HepG2 (cell line): ENCODE data around the gene NAPB.

Experiments
- CHD2 ChIP-seq: IDR thresholded peaks from 2 replicates; pipeline ENCODE4 v1.6.1; 2011; ENCODE audit warnings: low read depth, low read length, improper control_type of control experiment
- MXI1 ChIP-seq: IDR thresholded peaks from 3 replicates; pipeline ENCODE4 v1.6.1; 2012; ENCODE audit warnings: low read depth, low read length, inconsistent platforms, borderline replicate concordance
- PAX8 ChIP-seq: sonication (generic); formaldehyde crosslinking; IDR thresholded peaks from 2 replicates; pipeline ENCODE4 v1.8.0; 2022; ENCODE audit warnings: mild to moderate bottlenecking, missing genetic modification reagents, borderline replicate concordance
- ZBTB43 ChIP-seq: sonication (generic); formaldehyde crosslinking; conservative IDR thresholded peaks from 2 replicates; pipeline ENCODE4 v1.4.0; 2020; ENCODE audit warnings: missing genetic modification reagents
- ZC3H4 ChIP-seq: sonication (generic); formaldehyde crosslinking; IDR thresholded peaks from 2 replicates; pipeline ENCODE4 v1.4.0; 2020; ENCODE audit warnings: missing genetic modification reagents, borderline replicate concordance
- ZNF747 ChIP-seq: sonication (generic); formaldehyde crosslinking; IDR thresholded peaks from 2 replicates; pipeline ENCODE4 v1.8.1; 2023; ENCODE audit warnings: missing genetic modification reagents, mild to moderate bottlenecking, borderline replicate concordance
- TF ChIP-seq, protein P1 (sequence below): sonication (generic); formaldehyde crosslinking; IDR thresholded peaks from 2 replicates; pipeline ENCODE4 v1.5.0; 2020; ENCODE audit warnings: mild to moderate bottlenecking, missing genetic modification reagents, moderate library complexity

GRCh38 chr20:23335521-23335920 lies 85.8 kb downstream of the NAPB start:
- TF ChIP-seq PAX8 (CRISPR knock-in tag) (no peak), ZBTB43 (CRISPR knock-in tag) (no peak), CHD2 (no peak), MXI1 (no peak), ZC3H4 (CRISPR knock-in tag) (no peak), ZNF747 (no peak)
- TF ChIP-seq, protein P1, sequence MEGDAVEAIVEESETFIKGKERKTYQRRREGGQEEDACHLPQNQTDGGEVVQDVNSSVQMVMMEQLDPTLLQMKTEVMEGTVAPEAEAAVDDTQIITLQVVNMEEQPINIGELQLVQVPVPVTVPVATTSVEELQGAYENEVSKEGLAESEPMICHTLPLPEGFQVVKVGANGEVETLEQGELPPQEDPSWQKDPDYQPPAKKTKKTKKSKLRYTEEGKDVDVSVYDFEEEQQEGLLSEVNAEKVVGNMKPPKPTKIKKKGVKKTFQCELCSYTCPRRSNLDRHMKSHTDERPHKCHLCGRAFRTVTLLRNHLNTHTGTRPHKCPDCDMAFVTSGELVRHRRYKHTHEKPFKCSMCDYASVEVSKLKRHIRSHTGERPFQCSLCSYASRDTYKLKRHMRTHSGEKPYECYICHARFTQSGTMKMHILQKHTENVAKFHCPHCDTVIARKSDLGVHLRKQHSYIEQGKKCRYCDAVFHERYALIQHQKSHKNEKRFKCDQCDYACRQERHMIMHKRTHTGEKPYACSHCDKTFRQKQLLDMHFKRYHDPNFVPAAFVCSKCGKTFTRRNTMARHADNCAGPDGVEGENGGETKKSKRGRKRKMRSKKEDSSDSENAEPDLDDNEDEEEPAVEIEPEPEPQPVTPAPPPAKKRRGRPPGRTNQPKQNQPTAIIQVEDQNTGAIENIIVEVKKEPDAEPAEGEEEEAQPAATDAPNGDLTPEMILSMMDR (CRISPR knock-in tag), result no peak
